GM19328 (cell line): ENCODE results near the gene DBX2.
"Not testable (repeated sequence)": the region's sequence is repeated elsewhere in the genome, so short reads cannot be mapped to it uniquely, and the experiment has no call there.

Experiments used
- ATAC-seq: cut with Tn5 transposase; IDR thresholded peaks from one replicate; pipeline ENCODE4 v1.9.1; 2021; ENCODE audit warnings: mild to moderate bottlenecking, moderate library complexity; ENCODE audit not compliant: unreplicated experiment

DBX2 gene

GRCh38 chr12:45050751-45051571 lies at the start of gene DBX2:
DBX2 (minus strand) TSS chr12:45051099; CDS start chr12:45050927, 172 bp downstream.
- no peak for ATAC-seq

- ATAC-seq = no peak
These were observed 47.9 kb upstream of the DBX2 start for GRCh38 chr12:45098766-45099165.

- ATAC-seq = not testable (repeated sequence)
These were observed 44.5 kb upstream of the DBX2 start for GRCh38 chr12:45095417-45095816.

- ATAC-seq = no peak
These were observed 42.2 kb upstream of the DBX2 start for GRCh38 chr12:45093051-45093450.

GRCh38 chr12:45089411-45090075 lies 38.6 kb upstream of the DBX2 start:
- no peak for ATAC-seq

- ATAC-seq = no peak
These were observed 37.7 kb upstream of the DBX2 start for GRCh38 chr12:45088608-45089007.

GRCh38 chr12:45084248-45084647 lies 33.3 kb upstream of the DBX2 start:
- ATAC-seq = not testable (repeated sequence)

- no peak for ATAC-seq
These were observed 26.4 kb upstream of the DBX2 start for GRCh38 chr12:45077251-45077650.

GRCh38 chr12:45076417-45077026 lies 25.6 kb upstream of the DBX2 start:
- no peak for ATAC-seq

- no peak for ATAC-seq
These were observed 24.8 kb upstream of the DBX2 start for GRCh38 chr12:45075587-45076282.

- ATAC-seq = no peak
These were observed 14.3 kb upstream of the DBX2 start for GRCh38 chr12:45065125-45065626.

GRCh38 chr12:45060976-45061375 lies 10.1 kb upstream of the DBX2 start:
- no peak for ATAC-seq

- no peak for ATAC-seq
These were observed 750 bp upstream of the DBX2 start for GRCh38 chr12:45051572-45052125.

- no peak for ATAC-seq
These were observed 768 bp downstream of the DBX2 start for GRCh38 chr12:45049912-45050750.

- no peak for ATAC-seq
These were observed 8.3 kb downstream of the DBX2 start for GRCh38 chr12:45042599-45042998.

GRCh38 chr12:45040977-45041376 lies 9.9 kb downstream of the DBX2 start:
- ATAC-seq = no peak

GRCh38 chr12:45039757-45040156 lies 11.1 kb downstream of the DBX2 start:
- no peak for ATAC-seq

GRCh38 chr12:45034861-45035265 lies 16.0 kb downstream of the DBX2 start:
- ATAC-seq = no peak

- ATAC-seq = no peak
These were observed 33.0 kb downstream of the DBX2 start for GRCh38 chr12:45017916-45018315.

- ATAC-seq = no peak
These were observed 36.5 kb downstream of the DBX2 start for GRCh38 chr12:45014396-45014795.
